H1 (cell line): ENCODE data around the gene LMAN2.

ENCODE experiments used
- BACH1 ChIP-seq: IDR thresholded peaks from 2 replicates; pipeline ENCODE4 v1.6.1; 2012; ENCODE audit warnings: low read length, improper control_type of control experiment
- CEBPB ChIP-seq: IDR thresholded peaks from 2 replicates; pipeline ENCODE4 v1.6.1; 2012; ENCODE audit warnings: low read depth, low read length
- CHD2 ChIP-seq: IDR thresholded peaks from 2 replicates; pipeline ENCODE4 v1.6.1; 2012; ENCODE audit warnings: low read length, improper control_type of control experiment
- CTCF ChIP-seq, 3 experiments: IDR thresholded peaks; 1 replicate in 2 of 3; 2 replicates in 1 of 3; pipeline versions ENCODE4 v1.5.1 to v1.6.1; 2011; ENCODE audit warnings: low read length in 3 of 3, mild to moderate bottlenecking in 3 of 3, inconsistent platforms in 2 of 3, low read depth in 1 of 3, moderate library complexity in 1 of 3; ENCODE audit not compliant: insufficient read depth in 1 of 3; ENCODE audit errors: control extremely low read depth in 1 of 3
- EGR1 ChIP-seq: IDR thresholded peaks from 2 replicates; pipeline ENCODE4 v1.6.1; 2011; ENCODE audit warnings: low read depth, low read length, borderline replicate concordance
- EP300 ChIP-seq, 2 experiments: IDR thresholded peaks; 1 replicate in 1 of 2; 2 replicates in 1 of 2; pipeline ENCODE4 v1.6.1; 2011 to 2012; ENCODE audit warnings: low read depth in 2 of 2, low read length in 2 of 2, mild to moderate bottlenecking in 2 of 2, borderline replicate concordance in 1 of 2, inconsistent platforms in 1 of 2, moderate library complexity in 1 of 2
- FOSL1 ChIP-seq: IDR thresholded peaks from 2 replicates; pipeline ENCODE4 v1.6.1; 2011; ENCODE audit warnings: mild to moderate bottlenecking, low read depth, low read length, moderate library complexity; ENCODE audit not compliant: insufficient read depth
- RAD21 ChIP-seq, 2 experiments: IDR thresholded peaks in 1 of 2; conservative IDR thresholded peaks in 1 of 2; 2 replicates each; pipeline ENCODE4 v1.6.1; 2011; ENCODE audit warnings: low read depth in 2 of 2, low read length in 2 of 2, improper control_type of control experiment in 1 of 2, inconsistent platforms in 1 of 2, mild to moderate bottlenecking in 1 of 2, moderate library complexity in 1 of 2
- RXRA ChIP-seq: IDR thresholded peaks from 2 replicates; pipeline ENCODE4 v1.6.1; 2011; ENCODE audit warnings: low read depth, mild to moderate bottlenecking, low read length, moderate library complexity; ENCODE audit not compliant: insufficient read depth
- TAF1 ChIP-seq: IDR thresholded peaks from 2 replicates; pipeline ENCODE4 v1.6.1; 2011; ENCODE audit warnings: mild to moderate bottlenecking, low read depth, low read length

- TF ChIP-seq CTCF (IDR thresholded peaks at IDR 0.05; ENCODE audit: control extremely low read depth in 1 of 3, insufficient read depth in 1 of 3, low read depth in 1 of 3, low read length in 3 of 3) (no peak), TAF1 (no peak), CEBPB (no peak), EP300 (IDR thresholded peaks at IDR 0.05; ENCODE audit: borderline replicate concordance in 1 of 2, low read depth in 2 of 2, low read length in 2 of 2) (no peak), FOSL1 (no peak), BACH1 (no peak), EGR1 (no peak), RXRA (no peak), RAD21 (IDR thresholded peaks at IDR 0.05 in 1 of 2, conservative IDR thresholded peaks at IDR 0.05 in 1 of 2; ENCODE audit: low read depth in 2 of 2, low read length in 2 of 2) (no peak), CHD2 (no peak)
Measured at GRCh38 chr5:177354711-177355110, 3.2 kb upstream of the LMAN2 start.
